Astrocyte of the spinal cord (primary cell): ENCODE data around the gene HLA-F.

ENCODE experiments used
- DNase-seq: peaks from one replicate; pipeline ENCODE4 v3.0.0; 2011; ENCODE audit warnings: low read depth, low spot score
- H3K4me3 ChIP-seq: 2 replicates; pipeline ENCODE4 v1.5.1; 2011; ENCODE audit warnings: low read depth, mild to moderate bottlenecking, low read length, moderate library complexity
- CTCF ChIP-seq: IDR thresholded peaks from 2 replicates; pipeline ENCODE4 v1.5.1; 2012; ENCODE audit warnings: low read depth, mild to moderate bottlenecking, low read length, inconsistent platforms
- in situ Hi-C: cut with HindIII; loops from 2 replicates; pipeline ENCODE4 v1.10.0; 2017; ENCODE audit warnings: low sequenced_read_pairs

HLA-F gene

GRCh38 chr6:29723262-29723665 is at the start of gene HLA-F:
Gene HLA-F (plus strand): TSS chr6:29723434. CDS start chr6:29723464, 30 bp downstream.
- in situ Hi-C loops, result no loop called here
- DNase-seq, result peak; percentile 66
- H3K4me3 ChIP-seq, result peak within 1 kb of the TSS; percentile 49
- no peak for TF ChIP-seq CTCF

DNA sequence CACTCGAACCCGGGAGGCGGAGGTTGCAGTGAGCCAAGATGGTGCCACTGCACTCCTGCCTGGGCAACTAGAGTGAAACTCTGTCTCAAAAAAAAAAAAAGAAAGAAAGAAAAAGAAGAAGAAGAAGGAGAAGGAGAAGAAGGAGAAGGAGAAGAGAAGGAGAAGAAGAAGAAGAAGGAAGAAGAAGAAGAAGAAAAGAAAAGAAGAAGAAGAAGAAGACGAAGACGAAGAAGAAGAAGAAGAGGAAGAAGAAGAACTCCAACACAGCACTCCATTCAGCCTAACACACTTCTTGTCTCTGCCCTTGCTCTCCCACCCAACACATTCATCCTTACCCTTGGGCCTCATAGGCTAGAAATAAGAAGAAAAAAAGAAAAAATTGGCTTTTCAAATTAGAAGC is 49.2 kb upstream of the HLA-F start:
- DNase-seq, result no peak
- no peak overlapping the region for H3K4me3 ChIP-seq
- TF ChIP-seq CTCF, result no peak
- in situ Hi-C loops, result no loop called here

GRCh38 chr6:29675561-29675960 is 47.7 kb upstream of the HLA-F start:
- in situ Hi-C loops, result no loop called here
- no peak overlapping the region for H3K4me3 ChIP-seq
- no peak for TF ChIP-seq CTCF
- no peak for DNase-seq

GRCh38 chr6:29676981-29677601 is 46.1 kb upstream of the HLA-F start:
- in situ Hi-C loops, result no loop called here
- peak; percentile 2 for DNase-seq
- no peak overlapping the region for H3K4me3 ChIP-seq
- TF ChIP-seq CTCF, result no peak

- no peak for DNase-seq
- no peak overlapping the region for H3K4me3 ChIP-seq
- in situ Hi-C loops, result no loop called here
- TF ChIP-seq CTCF, result no peak
Measured at GRCh38 chr6:29678114-29678513, 45.1 kb upstream of the HLA-F start.

DNA sequence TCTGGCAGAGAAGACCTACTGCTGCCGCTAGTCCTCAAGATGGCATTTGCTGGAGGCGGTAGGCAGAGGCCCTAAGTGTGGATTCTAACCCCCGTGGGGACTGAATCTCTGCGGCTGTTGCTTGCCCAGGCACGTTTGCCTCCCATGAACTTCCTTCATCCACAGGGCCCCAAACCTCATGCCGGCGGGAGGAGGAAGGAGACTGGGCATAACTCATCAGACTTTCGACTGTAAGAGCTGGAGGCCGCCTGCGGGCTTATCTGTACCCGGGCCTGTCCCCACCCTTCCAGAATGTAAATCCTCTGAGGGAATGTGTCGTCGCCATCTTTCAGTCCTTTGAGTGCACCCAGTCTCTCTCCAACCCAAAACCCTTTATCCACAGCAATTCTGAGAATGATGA is 43.3 kb upstream of the HLA-F start:
- H3K4me3 ChIP-seq, result no peak overlapping the region
- DNase-seq, result no peak
- no peak for TF ChIP-seq CTCF
- in situ Hi-C loops, result no loop called here
